Right lobe of liver (tissue), 4 donors: Measurements from ENCODE around the gene RPTOR.

Experiments used
- POLR2A ChIP-seq: fragments of 450-650 bp; IDR thresholded peaks from one replicate; pipeline ENCODE4 v1.6.1; 2017; ENCODE audit warnings: antibody characterized with exemption, mild to moderate bottlenecking
- TF ChIP-seq, protein P1 (sequence below), 4 donors: fragments of 200-600 bp in 3 of 4; fragments of 450-650 bp in 1 of 4; IDR thresholded peaks; one replicate each; pipeline versions ENCODE4 v1.5.1 to v1.8.0; 2016 to 2022; ENCODE audit warnings: antibody characterized with exemption in 4 of 4, mild to moderate bottlenecking in 2 of 4
- donor health status: DM: no; HTN: no; CAD: no.
- donor health status: DM: no; HTN: no; CAD: no.
- donor health status: DM: no; HTN: yes; CAD: no.

DNA sequence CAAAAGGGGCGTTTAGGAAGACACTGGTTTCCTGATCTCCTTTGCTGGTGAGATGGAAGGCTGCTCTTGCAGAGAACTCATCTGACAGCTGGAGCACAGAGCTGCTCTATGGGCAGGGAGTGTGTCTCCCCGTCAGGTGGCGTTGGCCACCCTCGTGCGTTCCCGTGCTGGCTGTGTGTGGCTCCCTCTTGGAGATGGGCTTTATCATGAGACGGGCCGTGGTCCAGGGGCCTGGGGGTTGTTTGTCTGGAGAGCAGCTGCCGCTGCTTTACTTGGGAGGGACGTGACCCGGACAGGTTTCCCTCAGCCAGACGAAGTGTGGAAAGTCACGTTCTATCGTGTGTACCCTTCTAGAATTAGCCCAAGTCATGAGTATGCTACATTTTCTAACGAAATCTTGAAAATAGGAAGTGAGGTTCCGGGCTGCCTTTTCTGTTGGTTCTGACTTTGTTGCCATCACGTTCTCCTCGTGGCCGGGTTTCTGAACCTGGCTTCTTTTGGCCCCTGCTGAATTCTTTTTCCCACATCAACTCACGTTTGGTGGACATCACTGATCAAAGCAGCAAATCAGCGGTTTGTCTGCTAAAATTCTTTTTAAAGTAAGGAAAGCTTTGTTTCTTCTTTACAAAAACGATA, 341.4 kb downstream of the RPTOR start:
- TF ChIP-seq, protein P1, sequence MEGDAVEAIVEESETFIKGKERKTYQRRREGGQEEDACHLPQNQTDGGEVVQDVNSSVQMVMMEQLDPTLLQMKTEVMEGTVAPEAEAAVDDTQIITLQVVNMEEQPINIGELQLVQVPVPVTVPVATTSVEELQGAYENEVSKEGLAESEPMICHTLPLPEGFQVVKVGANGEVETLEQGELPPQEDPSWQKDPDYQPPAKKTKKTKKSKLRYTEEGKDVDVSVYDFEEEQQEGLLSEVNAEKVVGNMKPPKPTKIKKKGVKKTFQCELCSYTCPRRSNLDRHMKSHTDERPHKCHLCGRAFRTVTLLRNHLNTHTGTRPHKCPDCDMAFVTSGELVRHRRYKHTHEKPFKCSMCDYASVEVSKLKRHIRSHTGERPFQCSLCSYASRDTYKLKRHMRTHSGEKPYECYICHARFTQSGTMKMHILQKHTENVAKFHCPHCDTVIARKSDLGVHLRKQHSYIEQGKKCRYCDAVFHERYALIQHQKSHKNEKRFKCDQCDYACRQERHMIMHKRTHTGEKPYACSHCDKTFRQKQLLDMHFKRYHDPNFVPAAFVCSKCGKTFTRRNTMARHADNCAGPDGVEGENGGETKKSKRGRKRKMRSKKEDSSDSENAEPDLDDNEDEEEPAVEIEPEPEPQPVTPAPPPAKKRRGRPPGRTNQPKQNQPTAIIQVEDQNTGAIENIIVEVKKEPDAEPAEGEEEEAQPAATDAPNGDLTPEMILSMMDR (IDR thresholded peaks at IDR 0.05) = no peak
- no peak for TF ChIP-seq POLR2A
